AML-193 (cell line): ENCODE results near the gene PIPOX.

ENCODE experiments used
- DNase-seq, 2 experiments: peaks; one replicate each; lab custom pipeline; 2025; lab: John Stamatoyannopoulos, UW

Gene PIPOX

GRCh38 chr17:29019475-29020181, 23.3 kb upstream of the PIPOX start:
- DNase-seq, result no peak

- no peak for DNase-seq
Measured at GRCh38 chr17:29020576-29020975, 22.4 kb upstream of the PIPOX start.

GRCh38 chr17:29021226-29021625, 21.7 kb upstream of the PIPOX start:
- no peak for DNase-seq

GRCh38 chr17:29022074-29022473, 20.9 kb upstream of the PIPOX start:
- no peak for DNase-seq

GRCh38 chr17:29024316-29024952, 18.5 kb upstream of the PIPOX start:
- no peak for DNase-seq

GRCh38 chr17:29031488-29031887, 11.5 kb upstream of the PIPOX start:
- peak; percentile 33 to 54 for DNase-seq

GRCh38 chr17:29032013-29032856, 10.7 kb upstream of the PIPOX start:
- no peak for DNase-seq

- DNase-seq, result no peak
Measured at GRCh38 chr17:29032857-29033197, 10.1 kb upstream of the PIPOX start.

- DNase-seq, result no peak
Measured at GRCh38 chr17:29034510-29034909, 8.4 kb upstream of the PIPOX start.

GRCh38 chr17:29036584-29036983, 6.4 kb upstream of the PIPOX start:
- DNase-seq, result no peak

GRCh38 chr17:29037739-29038084, 5.2 kb upstream of the PIPOX start:
- no peak for DNase-seq

- DNase-seq, result no peak
Measured at GRCh38 chr17:29038085-29038795, 4.7 kb upstream of the PIPOX start.

GRCh38 chr17:29039764-29040598, 3.0 kb upstream of the PIPOX start:
- DNase-seq, result no peak

GRCh38 chr17:29041091-29041490, 1.9 kb upstream of the PIPOX start:
- no peak for DNase-seq

- DNase-seq, result no peak
Measured at GRCh38 chr17:29041571-29041970, 1.4 kb upstream of the PIPOX start.

- DNase-seq, result no peak
Measured at GRCh38 chr17:29042026-29042678, 789 bp upstream of the PIPOX start.

- DNase-seq, result no peak
Measured at GRCh38 chr17:29043539-29044145, 701 bp downstream of the PIPOX start.

GRCh38 chr17:29045026-29045425, 2.1 kb downstream of the PIPOX start:
- no peak for DNase-seq

- no peak for DNase-seq
Measured at GRCh38 chr17:29045734-29046472, 3.0 kb downstream of the PIPOX start.

- DNase-seq, result no peak
Measured at GRCh38 chr17:29046473-29046839, 3.5 kb downstream of the PIPOX start.
